ENCODE results near the gene CFHR1. TPM values are rescaled to one million over a fixed set of nuclear protein-coding genes. Genes with fewer than 3 reads are reported as not detected.

Gene CFHR1
- total and polyA plus RNA-seq, 12 donors: not detected

- peaks cover 0 to 18% (median 0%) of the 10 kb centered on the region in 11 donors for H3K9me3 ChIP-seq
- H3K4me3 ChIP-seq: no peak overlapping the region
- no peaks in the 10 kb centered on the region for H3K4me1 ChIP-seq
- ATAC-seq (no peak), DNase-seq (no peak)
- intact Hi-C loops (cut with DNase I): no loop called here
- H3K27me3 ChIP-seq: no peaks in the 10 kb centered on the region
- no peaks in the 10 kb centered on the region for H3K36me3 ChIP-seq
- no peak overlapping the region for H3K27ac ChIP-seq
- TF ChIP-seq CTCF (IDR thresholded peaks at IDR 0.05): no peak
- WGBS, 2 donors: 95 to 100% methylated on average over 1 of the region's 1 CpG
Measured at GRCh38 chr1:196866974-196867373, 47.4 kb downstream of the CFHR1 start.

- Histone ChIP-seq H3K27ac (no peak overlapping the region), H3K4me3 (no peak overlapping the region), H3K36me3 (no peaks in the 10 kb centered on the region), H3K27me3 (peaks cover 0 to 11% (median 7%) of the 10 kb centered on the region in 7 donors), H3K9me3 (no peaks in the 10 kb centered on the region), H3K4me1 (peaks cover 0 to 4% (median 0%) of the 10 kb centered on the region in 9 donors)
- WGBS, 2 donors: 89 to 93% methylated on average over 4 of the region's 4 CpGs
- DNase-seq (no peak), ATAC-seq (no peak)
- no peak for TF ChIP-seq CTCF (IDR thresholded peaks at IDR 0.05)
- intact Hi-C loops (cut with DNase I): no loop called here
Measured at GRCh38 chr1:196873385-196873784, 53.9 kb downstream of the CFHR1 start.

GRCh38 chr1:196875935-196876334 lies 56.4 kb downstream of the CFHR1 start:
- WGBS, 2 donors: 90 to 93% methylated on average over 3 of the region's 3 CpGs
- H3K27me3 ChIP-seq: peaks cover 0 to 21% (median 9%) of the 10 kb centered on the region in 7 donors

GRCh38 chr1:196877964-196878363 lies 58.4 kb downstream of the CFHR1 start:
- Histone ChIP-seq H3K27me3 (peaks cover 0 to 21% (median 9%) of the 10 kb centered on the region in 7 donors), H3K9me3 (peaks cover 0 to 6% (median 0%) of the 10 kb centered on the region in 11 donors), H3K4me3 (no peak overlapping the region), H3K36me3 (no peaks in the 10 kb centered on the region), H3K4me1 (peaks cover 0 to 4% (median 0%) of the 10 kb centered on the region in 9 donors), H3K27ac (no peak overlapping the region)
- ATAC-seq (no peak), DNase-seq (no peak)
- TF ChIP-seq CTCF (IDR thresholded peaks at IDR 0.05): no peak
- intact Hi-C loops (cut with DNase I): no loop called here
- WGBS, 2 donors: 3% methylated on average over 29 of the region's 29 CpGs

More at GRCh38 chr1:196875935-196876334, 56.4 kb downstream of the CFHR1 start:
- H3K36me3 ChIP-seq: no peaks in the 10 kb centered on the region
- DNase-seq (no peak), ATAC-seq (no peak)
- no peak overlapping the region for H3K4me3 ChIP-seq
- H3K27ac ChIP-seq: no peak overlapping the region
- intact Hi-C loops (cut with DNase I): no loop called here
- TF ChIP-seq CTCF (IDR thresholded peaks at IDR 0.05): no peak
- no peaks in the 10 kb centered on the region for H3K9me3 ChIP-seq
- H3K4me1 ChIP-seq: peaks cover 0 to 4% (median 0%) of the 10 kb centered on the region in 9 donors

Other genes starting within 250 kb of the CFHR1 start
- 1 to 10 TPM in 2 of 10 donors, under 1 TPM in 8; 0.44 to 1.1 (median 0.71) TPM for gene KCNT2, start 211.3 kb upstream of the CFHR1 start, total RNA-seq
- under 1 TPM; 0.26 to 0.66 TPM for gene KCNT2, start 211.3 kb upstream of the CFHR1 start, polyA plus RNA-seq
- 10 to 100 TPM; 12.7 to 50.5 (median 28.5) TPM for gene CFH, start 167.7 kb upstream of the CFHR1 start, total RNA-seq
- gene CFH, start 167.7 kb upstream of the CFHR1 start, polyA plus RNA-seq: 10 to 100 TPM; 14.6 to 34.0 TPM
- gene CFHR3, start 44.9 kb upstream of the CFHR1 start, total RNA-seq: under 1 TPM in 2 of 10 donors, not detected in 8; 0.19 to 0.20 TPM
- gene CFHR3, start 44.9 kb upstream of the CFHR1 start, polyA plus RNA-seq: under 1 TPM in 1 of 2 donors, not detected in 1; 0.73 TPM
- not detected for gene CFHR4, start 68.3 kb downstream of the CFHR1 start, total RNA-seq
- gene CFHR4, start 68.3 kb downstream of the CFHR1 start, polyA plus RNA-seq: not detected
- not detected for gene CFHR2, start 124.0 kb downstream of the CFHR1 start, total RNA-seq
- not detected for gene CFHR2, start 124.0 kb downstream of the CFHR1 start, polyA plus RNA-seq
- gene CFHR5, start 157.8 kb downstream of the CFHR1 start, total RNA-seq: not detected
- gene CFHR5, start 157.8 kb downstream of the CFHR1 start, polyA plus RNA-seq: not detected
- gene F13B, start 247.5 kb downstream of the CFHR1 start, total RNA-seq: not detected
- not detected for gene F13B, start 247.5 kb downstream of the CFHR1 start, polyA plus RNA-seq